ENCODE results near the gene NCKAP5. TPM values are rescaled to one million over a fixed set of nuclear protein-coding genes. Genes with fewer than 3 reads are reported as not detected.

NCKAP5 gene
- total RNA-seq, 1 experiment from 2014 or later: not detected

- H3K4me1 ChIP-seq: no peaks in the 10 kb centered on the region
- H3K9me3 ChIP-seq (replicated peaks): no peaks in the 10 kb centered on the region
- H3K36me3 ChIP-seq: no peaks in the 10 kb centered on the region
- no peak overlapping the region for H3K4me3 ChIP-seq
- no peaks in the 10 kb centered on the region for H3K27me3 ChIP-seq
- H3K27ac ChIP-seq: no peak overlapping the region
- no peak for DNase-seq
Observed at GRCh38 chr2:133039531-133039930, 528.7 kb downstream of the NCKAP5 start.

GRCh38 chr2:133026536-133027177 lies 541.6 kb downstream of the NCKAP5 start:
- peak in 1 of 2 experiments; percentile 23 for DNase-seq
- no peaks in the 10 kb centered on the region for H3K36me3 ChIP-seq
- no peak overlapping the region for H3K4me3 ChIP-seq
- H3K4me1 ChIP-seq: no peaks in the 10 kb centered on the region
- H3K9me3 ChIP-seq (replicated peaks): no peaks in the 10 kb centered on the region
- H3K27me3 ChIP-seq: no peaks in the 10 kb centered on the region
- no peak overlapping the region for H3K27ac ChIP-seq

GRCh38 chr2:133025004-133025403 lies 543.3 kb downstream of the NCKAP5 start:
- Histone ChIP-seq H3K27me3 (no peaks in the 10 kb centered on the region), H3K4me1 (no peaks in the 10 kb centered on the region), H3K9me3 (replicated peaks) (no peaks in the 10 kb centered on the region), H3K27ac (no peak overlapping the region), H3K36me3 (no peaks in the 10 kb centered on the region), H3K4me3 (no peak overlapping the region)
- DNase-seq: no peak

- Histone ChIP-seq H3K27me3 (no peaks in the 10 kb centered on the region), H3K27ac (no peak overlapping the region), H3K9me3 (replicated peaks) (no peaks in the 10 kb centered on the region)
Observed at GRCh38 chr2:133012847-133013734, 555.2 kb downstream of the NCKAP5 start.

GRCh38 chr2:133004623-133005022 lies 563.6 kb downstream of the NCKAP5 start:
- DNase-seq: no peak
- H3K27ac ChIP-seq: no peak overlapping the region
- no peak overlapping the region for H3K4me3 ChIP-seq
- H3K27me3 ChIP-seq: no peaks in the 10 kb centered on the region
- no peaks in the 10 kb centered on the region for H3K36me3 ChIP-seq
- H3K4me1 ChIP-seq: no peaks in the 10 kb centered on the region
- H3K9me3 ChIP-seq (replicated peaks): no peaks in the 10 kb centered on the region

More at GRCh38 chr2:133012847-133013734, 555.2 kb downstream of the NCKAP5 start:
- DNase-seq: no peak
- H3K4me3 ChIP-seq: no peak overlapping the region
- H3K4me1 ChIP-seq: no peaks in the 10 kb centered on the region
- H3K36me3 ChIP-seq: no peaks in the 10 kb centered on the region

- no peak for DNase-seq
Observed at GRCh38 chr2:132999421-132999820, 568.8 kb downstream of the NCKAP5 start.

GRCh38 chr2:132998221-132998620 lies 570.0 kb downstream of the NCKAP5 start:
- no peak for DNase-seq
- Histone ChIP-seq H3K4me3 (no peak overlapping the region), H3K9me3 (replicated peaks) (no peaks in the 10 kb centered on the region), H3K36me3 (no peaks in the 10 kb centered on the region), H3K27ac (no peak overlapping the region), H3K27me3 (no peaks in the 10 kb centered on the region), H3K4me1 (no peaks in the 10 kb centered on the region)

More at GRCh38 chr2:132999421-132999820, 568.8 kb downstream of the NCKAP5 start:
- H3K27ac ChIP-seq: no peak overlapping the region
- H3K4me3 ChIP-seq: no peak overlapping the region
- H3K27me3 ChIP-seq: no peaks in the 10 kb centered on the region
- no peaks in the 10 kb centered on the region for H3K9me3 ChIP-seq (replicated peaks)
- no peaks in the 10 kb centered on the region for H3K4me1 ChIP-seq
- no peaks in the 10 kb centered on the region for H3K36me3 ChIP-seq

GRCh38 chr2:132991471-132992045 lies 576.7 kb downstream of the NCKAP5 start:
- H3K4me3 ChIP-seq: no peak overlapping the region
- no peak overlapping the region for H3K27ac ChIP-seq
- no peaks in the 10 kb centered on the region for H3K36me3 ChIP-seq
- DNase-seq: no peak
- H3K27me3 ChIP-seq: no peaks in the 10 kb centered on the region
- H3K4me1 ChIP-seq: no peaks in the 10 kb centered on the region
- no peaks in the 10 kb centered on the region for H3K9me3 ChIP-seq (replicated peaks)

- no peaks in the 10 kb centered on the region for H3K36me3 ChIP-seq
- no peak overlapping the region for H3K4me3 ChIP-seq
- H3K9me3 ChIP-seq (replicated peaks): no peaks in the 10 kb centered on the region
- no peaks in the 10 kb centered on the region for H3K27me3 ChIP-seq
- DNase-seq: no peak
- H3K27ac ChIP-seq: no peak overlapping the region
- no peaks in the 10 kb centered on the region for H3K4me1 ChIP-seq
Observed at GRCh38 chr2:132984731-132985130, 583.5 kb downstream of the NCKAP5 start.

- Histone ChIP-seq H3K4me1 (no peaks in the 10 kb centered on the region), H3K36me3 (no peaks in the 10 kb centered on the region), H3K27ac (no peak overlapping the region), H3K9me3 (replicated peaks) (no peaks in the 10 kb centered on the region), H3K27me3 (no peaks in the 10 kb centered on the region), H3K4me3 (no peak overlapping the region)
- DNase-seq: no peak
Observed at GRCh38 chr2:132980304-132980703, 588.0 kb downstream of the NCKAP5 start.

- H3K4me1 ChIP-seq: no peaks in the 10 kb centered on the region
- no peaks in the 10 kb centered on the region for H3K9me3 ChIP-seq (replicated peaks)
- H3K36me3 ChIP-seq: no peaks in the 10 kb centered on the region
- no peak overlapping the region for H3K27ac ChIP-seq
- no peaks in the 10 kb centered on the region; the same call in 1 of the 2 replicates for H3K27me3 ChIP-seq
- no peak for DNase-seq
- H3K4me3 ChIP-seq: no peak overlapping the region
Observed at GRCh38 chr2:132979339-132980093, 588.7 kb downstream of the NCKAP5 start.

- no peaks in the 10 kb centered on the region for H3K36me3 ChIP-seq
- no peaks in the 10 kb centered on the region; the same call in 1 of the 2 replicates for H3K27me3 ChIP-seq
- no peak overlapping the region for H3K27ac ChIP-seq
- no peaks in the 10 kb centered on the region for H3K4me1 ChIP-seq
- DNase-seq: no peak
- no peak overlapping the region for H3K4me3 ChIP-seq
- H3K9me3 ChIP-seq (replicated peaks): no peaks in the 10 kb centered on the region
Observed at GRCh38 chr2:132978840-132979239, 589.4 kb downstream of the NCKAP5 start.

- H3K4me1 ChIP-seq: no peaks in the 10 kb centered on the region
- no peaks in the 10 kb centered on the region; the same call in 1 of the 2 replicates for H3K27me3 ChIP-seq
- no peak for DNase-seq
- no peak overlapping the region for H3K4me3 ChIP-seq
- no peaks in the 10 kb centered on the region for H3K9me3 ChIP-seq (replicated peaks)
- no peak overlapping the region for H3K27ac ChIP-seq
- no peaks in the 10 kb centered on the region for H3K36me3 ChIP-seq
Observed at GRCh38 chr2:132977812-132978529, 590.3 kb downstream of the NCKAP5 start.

Data from SJCRH30 (cell line).